Raji (cell line): ENCODE data around the gene SLAMF6.

Source experiments
- POLR2A ChIP-seq: IDR thresholded peaks from 2 replicates; pipeline ENCODE4 v1.6.1; 2011; ENCODE audit warnings: low read depth, low read length, control low read depth; ENCODE audit not compliant: insufficient read depth

The SLAMF6 gene

DNA sequence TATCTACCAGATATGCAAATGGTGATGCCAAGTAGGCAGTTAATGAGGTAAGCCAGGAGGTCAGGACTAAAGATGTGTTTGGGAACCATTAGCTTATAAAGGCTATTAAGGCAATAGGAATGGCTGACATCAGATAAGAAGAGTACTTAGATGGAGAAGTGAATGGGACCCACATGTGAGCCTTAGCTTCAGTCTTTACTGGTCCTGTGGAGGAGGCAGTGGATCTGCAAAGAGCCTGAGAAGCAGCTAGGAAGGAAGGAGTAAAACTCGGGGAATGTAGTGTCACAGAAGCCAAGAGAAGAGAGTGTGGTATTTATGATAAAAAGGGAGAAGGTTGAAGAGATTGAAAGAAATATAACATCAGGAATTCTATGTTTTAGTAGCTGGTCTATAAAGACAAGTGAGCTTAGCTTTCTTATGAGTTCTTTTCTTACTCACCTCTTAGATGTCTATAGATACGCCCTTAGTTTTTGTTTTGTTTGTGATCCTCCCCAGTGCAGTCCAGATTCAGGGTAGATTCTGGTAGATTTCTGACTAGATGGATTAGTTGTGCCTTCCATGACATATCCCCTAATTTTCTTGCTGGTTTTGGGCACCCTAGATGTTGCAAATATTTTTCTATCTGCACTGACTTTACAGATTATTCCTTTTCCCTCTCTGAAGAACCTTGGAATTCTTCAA, 39.4 kb downstream of the SLAMF6 start:
- no peak for TF ChIP-seq POLR2A

- TF ChIP-seq POLR2A, result no peak
Measured at GRCh38 chr1:160481979-160482596, 41.0 kb downstream of the SLAMF6 start.

DNA sequence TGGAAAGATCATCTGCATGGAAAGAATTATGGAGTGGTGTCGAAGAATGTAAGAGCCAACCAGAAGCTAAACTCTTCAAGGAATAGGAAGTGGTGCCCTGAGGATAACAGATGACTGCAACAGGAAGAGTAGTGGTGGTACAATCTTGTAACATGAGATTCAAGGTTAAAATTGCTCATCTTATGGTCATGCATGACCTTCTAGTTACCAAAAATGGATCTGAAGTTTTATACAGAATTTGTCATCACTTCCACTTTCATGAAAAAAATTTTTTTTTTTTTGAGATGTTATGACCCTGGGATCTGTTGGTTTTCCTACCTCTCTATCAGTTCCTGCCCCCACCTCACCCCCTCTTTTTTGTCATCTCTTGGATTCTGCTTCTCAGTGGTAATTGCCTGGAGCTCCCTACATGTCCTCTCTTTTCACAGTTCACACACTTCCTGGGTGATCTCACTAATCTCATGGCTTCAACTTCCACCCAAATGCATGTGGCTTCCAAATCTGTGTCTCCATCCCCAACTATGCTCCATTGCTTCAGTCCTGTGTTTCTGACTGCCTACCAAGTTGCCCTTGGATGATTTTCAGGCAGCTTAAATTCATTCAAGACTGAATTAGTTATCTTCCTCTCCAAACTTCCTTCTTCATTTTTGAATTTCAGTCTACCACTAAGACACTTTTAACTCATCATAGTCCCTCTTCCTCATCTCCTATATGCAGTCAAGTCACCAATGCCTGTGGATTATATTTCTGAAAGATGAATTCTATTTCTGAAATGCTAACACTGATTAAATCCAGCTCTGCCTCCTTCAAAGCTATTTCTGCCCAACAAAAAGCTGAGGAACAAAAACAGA, 48.4 kb downstream of the SLAMF6 start:
- no peak for TF ChIP-seq POLR2A

- TF ChIP-seq POLR2A, result no peak
Measured at GRCh38 chr1:160472112-160472511, 50.9 kb downstream of the SLAMF6 start.

DNA sequence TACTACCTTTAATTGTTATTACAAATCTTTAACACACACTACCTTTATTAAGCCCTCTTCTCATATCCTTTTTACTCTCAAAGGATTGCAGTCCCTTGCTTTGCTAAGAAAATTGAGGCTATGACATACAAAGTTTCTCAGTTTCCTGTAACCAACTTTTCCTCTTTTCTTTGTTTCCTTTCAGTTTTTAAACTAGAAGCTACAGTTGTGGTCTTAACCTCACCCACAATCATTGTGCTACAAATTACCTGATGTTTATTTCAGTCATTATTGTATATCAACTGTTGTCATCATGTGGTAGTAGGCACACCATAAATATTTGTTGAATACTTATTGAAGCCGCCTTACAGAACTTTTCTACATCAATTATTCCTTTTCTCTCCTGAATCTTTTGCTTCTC, 51.8 kb downstream of the SLAMF6 start:
- TF ChIP-seq POLR2A, result no peak

GRCh38 chr1:160467576-160467975, 55.5 kb downstream of the SLAMF6 start:
- TF ChIP-seq POLR2A, result no peak

- TF ChIP-seq POLR2A, result no peak
Measured at GRCh38 chr1:160466961-160467360, 56.1 kb downstream of the SLAMF6 start.

GRCh38 chr1:160465123-160465522, 57.9 kb downstream of the SLAMF6 start:
- TF ChIP-seq POLR2A, result no peak

DNA sequence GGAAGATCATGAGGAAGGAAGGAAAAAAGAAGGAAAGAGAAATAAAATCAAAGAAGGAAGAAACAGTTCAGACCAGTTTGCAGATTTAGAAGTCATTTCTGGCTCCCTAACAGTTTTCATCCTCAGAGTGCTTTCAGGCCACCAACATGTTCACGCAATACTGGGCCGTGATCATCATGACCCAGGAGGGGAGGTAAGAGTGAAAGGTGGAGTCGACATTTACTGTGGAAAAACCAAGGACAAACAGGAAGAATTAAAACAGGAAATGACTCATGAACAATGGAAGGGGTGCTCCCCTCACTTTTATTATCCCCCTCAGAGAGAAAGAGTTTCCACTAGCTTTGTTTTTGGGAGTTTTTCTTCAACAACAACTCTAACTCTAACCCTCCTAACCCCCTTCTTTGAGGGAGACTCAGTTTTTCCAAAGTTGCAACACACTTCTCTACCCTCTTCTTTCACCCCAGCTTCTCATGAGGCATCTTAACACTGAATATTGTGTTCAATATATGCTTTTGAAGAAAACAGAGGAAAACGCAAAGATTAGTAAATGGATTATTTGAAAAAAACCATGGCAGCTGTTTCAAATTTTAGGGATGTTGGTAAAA, 62.3 kb downstream of the SLAMF6 start:
- TF ChIP-seq POLR2A, result no peak

- TF ChIP-seq POLR2A, result no peak
Measured at GRCh38 chr1:160460214-160460642, 62.8 kb downstream of the SLAMF6 start.

- no peak for TF ChIP-seq POLR2A
Measured at GRCh38 chr1:160459687-160460086, 63.4 kb downstream of the SLAMF6 start.

DNA sequence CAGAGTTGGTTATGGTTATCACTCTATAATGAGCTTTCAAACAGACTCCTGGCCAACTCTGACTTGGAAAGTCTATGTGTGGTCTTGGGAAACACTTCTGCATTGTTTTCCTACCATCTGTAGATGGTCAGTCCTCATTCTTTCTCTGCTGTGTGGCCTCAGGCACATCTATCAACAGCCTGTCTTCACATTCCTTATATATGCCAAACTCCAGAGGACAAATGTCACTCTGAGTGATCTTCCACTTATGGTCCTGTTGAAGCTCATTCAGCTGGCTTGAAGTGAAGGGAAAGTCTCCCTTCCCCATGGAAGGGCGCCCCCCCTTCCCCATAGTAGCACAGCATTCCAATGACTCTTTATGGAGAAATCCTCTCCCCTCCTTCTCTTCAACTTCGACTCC, 64.0 kb downstream of the SLAMF6 start:
- no peak for TF ChIP-seq POLR2A

- no peak for TF ChIP-seq POLR2A
Measured at GRCh38 chr1:160455153-160455517, 67.9 kb downstream of the SLAMF6 start.

DNA sequence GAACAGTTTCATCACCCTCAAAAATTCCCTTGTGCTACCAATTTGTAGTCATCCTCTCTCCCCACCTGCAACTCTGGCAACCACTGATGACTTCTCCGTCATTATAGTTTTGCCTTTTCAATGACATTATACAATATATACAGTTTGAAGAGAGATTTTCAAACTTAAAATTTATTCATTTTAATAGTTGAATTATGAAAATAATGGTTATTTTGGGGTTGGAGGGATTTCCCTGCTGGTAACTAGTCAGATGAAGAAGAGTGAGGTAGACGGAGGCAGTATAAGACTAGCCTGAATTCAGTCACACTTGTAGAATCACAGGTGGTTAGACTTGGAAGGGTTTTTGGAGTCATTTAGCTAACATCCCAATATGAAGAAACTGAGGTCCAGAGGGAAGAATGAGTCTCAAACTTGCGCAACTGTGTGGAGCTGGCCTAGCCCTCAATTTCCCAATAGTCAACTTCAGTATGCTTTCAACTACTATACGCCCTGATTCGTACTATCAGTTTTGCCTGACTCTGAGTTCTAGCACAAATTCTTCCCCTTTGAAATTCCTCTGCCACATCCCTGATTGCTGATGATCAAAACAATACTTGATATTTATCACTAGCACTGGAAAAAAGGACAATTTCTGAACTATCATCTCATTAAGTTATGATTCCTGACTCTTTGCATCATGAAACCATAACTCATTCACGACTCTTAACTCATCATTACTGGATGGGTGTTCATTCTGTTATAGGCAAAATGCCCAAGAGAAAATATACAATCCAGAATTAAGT, 68.5 kb downstream of the SLAMF6 start:
- TF ChIP-seq POLR2A, result no peak

DNA sequence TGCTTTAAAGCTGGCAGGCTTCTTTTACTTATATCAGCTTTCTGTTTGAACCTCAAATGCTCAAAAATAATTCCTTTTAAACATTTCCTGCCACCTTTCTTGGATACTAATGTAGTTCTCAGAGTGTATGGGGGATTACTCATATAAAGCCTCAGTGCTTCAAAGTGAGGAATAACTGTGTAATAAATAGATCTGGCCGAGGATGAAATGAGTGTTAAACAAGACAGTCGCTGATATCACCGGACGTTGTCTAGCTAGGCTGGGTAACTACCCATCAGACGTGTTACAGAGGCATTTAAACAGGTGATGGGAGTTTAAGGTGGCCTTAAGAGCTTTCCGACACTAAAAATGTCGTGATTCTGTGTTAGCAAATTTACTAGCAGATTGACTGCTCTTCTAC, 69.6 kb downstream of the SLAMF6 start:
- no peak for TF ChIP-seq POLR2A

GRCh38 chr1:160451859-160452232, 71.2 kb downstream of the SLAMF6 start:
- TF ChIP-seq POLR2A, result no peak
